A673 (cell line): Measurements from ENCODE around the gene LYRM4.

Experiments used
- CTCF ChIP-seq: fragments of 300-800, 200-600 bp; sonication (generic); conservative IDR thresholded peaks from 2 replicates; pipeline ENCODE4 v1.5.1; 2017; ENCODE audit warnings: low read depth, mild to moderate bottlenecking, antibody characterized with exemption, low read length, moderate library complexity, mixed read lengths
- EZH2 ChIP-seq: fragments of 200-600 bp; sonication (generic); IDR thresholded peaks from 2 replicates; pipeline ENCODE4 v1.6.1; 2017; ENCODE audit warnings: borderline replicate concordance, low read depth, mild to moderate bottlenecking, mixed read lengths, antibody characterized with exemption, low read length; ENCODE audit not compliant: poor library complexity, severe bottlenecking

GRCh38 chr6:5102267-5102970 lies 158.3 kb downstream of the LYRM4 start:
- no peak for TF ChIP-seq CTCF
- no peak for TF ChIP-seq EZH2
